H1 (cell line): ENCODE data around the gene SULT2B1.

ENCODE experiments used
- CTCF ChIP-seq, 3 experiments: IDR thresholded peaks; 1 replicate in 2 of 3; 2 replicates in 1 of 3; pipeline versions ENCODE4 v1.5.1 to v1.6.1; 2011; ENCODE audit warnings: low read length in 3 of 3, mild to moderate bottlenecking in 3 of 3, inconsistent platforms in 2 of 3, low read depth in 1 of 3, moderate library complexity in 1 of 3; ENCODE audit not compliant: insufficient read depth in 1 of 3; ENCODE audit errors: control extremely low read depth in 1 of 3
- EZH2 ChIP-seq: fragments of 200-600 bp; sonication (generic); IDR thresholded peaks from 2 replicates; pipeline ENCODE4 v1.7.1; 2012; ENCODE audit warnings: low read depth, mild to moderate bottlenecking, moderate library complexity, low read length, inconsistent platforms; ENCODE audit not compliant: severe bottlenecking
- ZNF274 ChIP-seq: IDR thresholded peaks from 2 replicates; pipeline ENCODE4 v1.7.0; 2012; ENCODE audit warnings: low read length, borderline replicate concordance; ENCODE audit errors: extremely low read depth

DNA sequence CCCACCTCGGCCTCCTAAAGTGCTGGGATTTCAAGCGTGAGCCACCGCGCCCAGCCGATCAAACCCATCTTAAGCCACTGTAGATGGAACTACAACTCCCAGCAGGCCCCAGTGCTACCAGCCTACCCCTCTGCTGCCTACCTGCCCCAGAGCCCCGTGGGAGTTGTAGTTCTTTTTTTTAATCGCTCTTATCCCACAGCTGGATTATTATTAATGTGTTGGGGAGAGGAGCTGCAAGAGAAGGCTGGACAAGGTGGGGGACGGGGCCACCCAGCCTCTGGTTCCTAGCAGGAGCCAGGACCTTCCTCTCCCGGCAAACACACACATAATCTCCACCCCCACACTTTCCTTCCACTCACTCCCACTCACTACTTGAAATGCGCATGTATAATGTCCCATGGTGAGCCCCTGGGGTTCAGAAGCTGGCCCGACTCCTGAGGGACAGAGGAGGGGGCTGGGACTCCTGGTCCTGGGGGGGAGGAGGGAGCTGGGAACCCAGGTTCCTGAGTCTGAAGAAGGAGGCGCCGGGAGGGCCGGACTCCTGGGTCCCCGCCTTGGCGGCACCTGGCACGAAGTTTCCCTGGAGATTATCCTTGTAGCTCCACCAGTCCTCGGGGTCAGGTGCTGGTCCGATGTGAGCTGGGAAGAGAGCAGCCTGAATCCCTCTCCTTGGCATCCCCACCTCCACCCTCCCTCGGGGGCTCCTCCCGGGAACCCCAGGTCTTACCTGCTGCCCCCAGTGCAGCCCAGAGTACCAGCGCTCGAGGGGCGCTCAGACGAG is 93.1 kb downstream of the SULT2B1 start:
- TF ChIP-seq ZNF274: no peak
- TF ChIP-seq EZH2: no peak
- TF ChIP-seq CTCF (IDR thresholded peaks at IDR 0.05; ENCODE audit: control extremely low read depth in 1 of 3, insufficient read depth in 1 of 3, low read depth in 1 of 3, low read length in 3 of 3): no peak
